ENCODE results near the gene CTCFL. TPM values are rescaled to one million over a fixed set of nuclear protein-coding genes. Genes with fewer than 3 reads are reported as not detected.

CTCFL gene
- polyA plus RNA-seq, 1 donor, result 2.8 TPM

DNA sequence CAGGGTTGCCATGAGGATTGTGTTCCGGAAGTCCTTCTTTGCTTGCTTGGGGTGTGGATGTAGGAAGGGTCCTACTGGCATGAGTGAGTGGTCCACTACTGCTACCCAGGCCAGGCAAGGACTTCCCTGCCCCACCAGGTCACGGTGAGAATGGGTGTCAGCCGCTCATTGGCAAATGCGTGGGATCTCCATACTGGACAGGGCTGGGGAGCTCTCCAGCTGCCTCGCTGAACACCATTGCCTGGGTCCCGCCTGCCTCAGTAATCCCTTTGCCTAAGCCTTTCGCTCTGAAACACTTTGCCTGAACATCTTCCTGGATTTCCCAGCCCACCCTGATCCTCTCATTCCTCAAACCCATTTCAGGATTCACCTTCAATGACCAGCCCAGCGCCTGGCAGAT, 59.5 kb downstream of the CTCFL start:
- DNase-seq, result no peak

DNA sequence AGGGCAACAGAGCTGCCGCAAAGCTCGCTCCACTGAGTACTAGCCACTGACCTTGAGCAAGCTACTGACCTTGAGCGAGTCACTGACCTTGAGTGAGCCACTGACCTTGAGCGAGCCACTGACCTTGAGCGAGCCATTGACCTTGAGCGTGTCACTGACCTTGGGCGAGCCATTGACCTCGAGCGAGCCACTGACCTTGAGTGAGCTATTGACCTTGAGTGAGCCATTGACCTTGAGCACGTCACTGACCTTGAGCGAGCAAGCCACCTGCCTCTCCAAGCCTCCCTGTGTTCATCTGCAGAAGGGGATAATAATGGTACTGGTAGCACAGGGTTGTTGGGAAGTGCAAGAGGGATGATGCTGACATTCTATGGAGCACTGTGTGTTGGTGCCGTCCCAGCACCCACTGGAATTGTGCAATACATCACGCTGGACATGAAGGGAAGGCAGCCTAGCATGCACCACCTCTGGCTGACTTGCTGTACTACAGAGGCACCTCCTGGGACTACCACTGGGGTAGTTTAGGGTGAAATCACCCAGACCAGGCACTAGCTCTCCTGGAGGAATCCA, 60.2 kb downstream of the CTCFL start:
- no peak for DNase-seq

DNA sequence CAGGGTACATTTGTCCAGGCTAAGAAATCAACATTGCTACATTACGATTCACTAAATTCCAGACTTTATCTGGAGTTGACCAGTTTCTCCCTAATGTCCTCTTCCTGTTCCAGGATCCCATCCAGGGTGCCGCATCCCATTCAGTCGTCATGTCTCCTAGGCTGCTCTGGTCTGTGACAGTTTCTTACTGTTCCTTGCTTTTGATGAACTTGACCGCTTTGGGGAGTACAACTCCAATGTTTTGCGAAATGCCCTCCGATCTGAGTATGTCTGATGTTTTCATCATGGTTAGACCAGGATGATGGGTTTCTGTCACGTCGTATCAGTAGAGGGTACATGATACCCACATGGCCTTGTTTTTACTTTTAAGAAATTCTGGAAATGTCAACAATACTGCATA, 62.2 kb downstream of the CTCFL start:
- DNase-seq, result no peak

DNA sequence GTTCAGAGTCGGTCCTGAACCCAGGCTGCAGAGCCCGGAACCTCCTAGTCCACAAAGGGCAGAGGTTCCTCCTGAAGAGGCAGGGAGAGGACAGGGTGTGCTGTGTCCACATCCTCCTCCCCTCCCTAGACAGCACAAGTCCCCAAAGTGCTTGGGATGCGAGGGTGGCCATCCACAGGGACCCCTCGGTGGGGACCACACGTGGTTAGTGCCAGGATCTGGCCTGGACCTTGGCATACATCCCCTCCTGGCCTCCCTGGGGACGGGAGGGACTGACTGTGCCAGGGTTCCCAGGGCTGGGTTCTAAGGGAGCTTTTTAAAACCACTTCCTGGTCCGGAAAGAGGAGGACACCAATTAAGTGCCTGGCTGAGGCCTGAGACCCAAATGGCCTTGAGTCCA, 63.2 kb downstream of the CTCFL start:
- DNase-seq, result no peak

DNA sequence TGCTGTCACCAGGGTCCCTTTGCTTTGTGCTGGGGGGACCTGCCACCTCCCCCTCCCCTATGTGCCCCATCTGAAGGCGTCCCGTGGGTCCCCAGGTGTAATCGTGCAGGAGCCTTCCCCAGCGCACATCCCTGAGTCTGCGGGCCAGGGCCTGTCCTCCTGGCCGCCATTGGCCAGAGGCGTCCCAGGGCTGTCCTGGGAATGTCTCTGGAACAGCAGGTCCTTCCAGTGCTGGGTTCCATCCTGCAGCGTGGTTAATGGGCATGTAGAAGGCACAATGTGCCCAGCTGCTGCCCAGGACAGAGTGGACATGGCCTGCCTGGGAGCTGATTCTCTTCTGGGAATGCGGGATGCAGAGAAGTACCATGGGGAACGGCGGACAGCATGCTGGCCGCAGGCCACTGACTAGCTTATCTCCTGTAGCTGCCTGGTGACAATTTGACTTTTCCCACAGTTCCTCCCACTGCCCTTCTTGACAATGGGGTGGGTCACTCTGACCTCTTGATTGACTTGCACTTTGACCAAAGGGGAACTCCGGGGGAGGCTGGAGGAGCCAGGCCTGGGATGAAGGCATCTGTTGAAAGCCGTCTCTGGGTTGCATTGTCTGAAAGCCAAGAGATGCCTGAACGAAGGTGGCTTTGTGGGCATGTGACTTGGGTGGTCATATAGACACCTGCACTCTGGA, 64.0 kb downstream of the CTCFL start:
- no peak for DNase-seq

DNA sequence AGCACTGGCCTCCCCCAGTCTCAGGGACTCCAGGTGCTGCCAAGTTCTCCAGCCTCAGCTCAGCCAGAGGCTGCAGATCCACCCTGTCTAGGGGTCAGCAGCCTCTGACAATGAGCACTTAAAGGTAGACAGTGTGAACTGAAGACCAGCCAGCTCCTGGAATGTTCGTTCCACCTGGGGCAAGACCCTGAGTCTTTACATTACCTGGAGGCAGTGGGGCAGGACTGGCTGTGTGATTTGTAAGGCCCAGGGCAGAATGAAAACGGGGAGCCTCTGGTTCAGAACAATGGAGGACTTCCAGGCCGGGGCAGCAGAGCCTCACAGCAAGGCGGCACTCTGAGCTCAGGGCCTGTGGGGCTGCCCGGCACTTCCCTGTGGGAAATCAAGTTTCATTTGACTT, 65.0 kb downstream of the CTCFL start:
- no peak for DNase-seq

DNA sequence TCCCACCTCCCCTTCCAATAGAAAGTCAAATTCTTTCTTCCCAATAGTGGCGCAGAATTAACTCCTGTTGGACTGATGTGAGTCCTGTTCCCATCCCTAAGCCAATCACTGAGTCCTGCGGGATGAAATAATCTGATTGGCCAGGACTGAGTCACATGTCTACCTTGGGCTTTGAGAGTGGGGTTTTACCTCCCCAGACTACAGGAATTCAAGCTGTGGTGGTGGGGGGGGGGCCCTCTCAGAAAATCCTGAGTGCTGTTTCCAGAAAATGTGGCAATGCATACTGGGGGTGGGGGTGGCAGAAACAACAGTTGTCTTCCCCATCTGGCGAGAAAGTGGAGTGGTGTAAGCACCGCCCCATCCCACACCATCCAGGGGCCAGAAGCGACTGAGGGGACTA, 65.7 kb downstream of the CTCFL start:
- DNase-seq, result no peak

DNA sequence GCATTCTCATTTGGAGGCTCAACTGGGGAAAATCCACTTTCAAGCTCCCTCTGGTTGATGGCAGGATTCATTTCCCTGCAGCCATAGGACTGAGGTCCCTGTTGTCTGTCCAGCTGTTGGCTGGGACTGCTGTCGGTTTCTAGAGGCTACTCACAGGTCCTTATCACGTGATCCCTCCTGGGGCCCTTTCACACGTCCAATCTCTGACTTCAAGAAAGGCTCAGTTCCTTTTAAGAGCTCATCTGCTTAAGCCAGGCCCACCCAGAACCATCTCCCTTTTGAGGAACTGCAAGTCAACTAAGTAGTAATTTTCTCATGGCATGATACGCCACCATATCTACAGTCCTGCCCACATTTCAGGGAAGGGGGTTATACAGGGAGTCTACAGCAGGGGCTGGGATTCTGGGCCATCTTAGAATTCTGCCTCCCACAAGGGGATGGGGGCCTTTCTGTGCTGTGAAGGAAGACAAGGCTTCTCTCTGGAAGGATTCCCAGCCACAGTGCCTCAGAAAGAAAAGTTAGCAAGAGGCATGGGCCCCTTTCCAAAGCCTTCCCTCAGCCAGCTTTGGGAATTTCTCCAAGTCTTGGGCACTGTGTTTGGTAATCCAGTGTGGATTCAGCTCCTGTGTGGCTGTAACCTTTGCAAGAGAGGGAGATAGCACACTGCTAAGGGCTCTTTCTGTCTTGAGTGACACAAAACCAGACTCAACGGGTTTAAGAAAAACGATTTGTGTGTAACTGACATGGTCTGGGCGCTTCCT, 66.4 kb downstream of the CTCFL start:
- DNase-seq, result no peak

DNA sequence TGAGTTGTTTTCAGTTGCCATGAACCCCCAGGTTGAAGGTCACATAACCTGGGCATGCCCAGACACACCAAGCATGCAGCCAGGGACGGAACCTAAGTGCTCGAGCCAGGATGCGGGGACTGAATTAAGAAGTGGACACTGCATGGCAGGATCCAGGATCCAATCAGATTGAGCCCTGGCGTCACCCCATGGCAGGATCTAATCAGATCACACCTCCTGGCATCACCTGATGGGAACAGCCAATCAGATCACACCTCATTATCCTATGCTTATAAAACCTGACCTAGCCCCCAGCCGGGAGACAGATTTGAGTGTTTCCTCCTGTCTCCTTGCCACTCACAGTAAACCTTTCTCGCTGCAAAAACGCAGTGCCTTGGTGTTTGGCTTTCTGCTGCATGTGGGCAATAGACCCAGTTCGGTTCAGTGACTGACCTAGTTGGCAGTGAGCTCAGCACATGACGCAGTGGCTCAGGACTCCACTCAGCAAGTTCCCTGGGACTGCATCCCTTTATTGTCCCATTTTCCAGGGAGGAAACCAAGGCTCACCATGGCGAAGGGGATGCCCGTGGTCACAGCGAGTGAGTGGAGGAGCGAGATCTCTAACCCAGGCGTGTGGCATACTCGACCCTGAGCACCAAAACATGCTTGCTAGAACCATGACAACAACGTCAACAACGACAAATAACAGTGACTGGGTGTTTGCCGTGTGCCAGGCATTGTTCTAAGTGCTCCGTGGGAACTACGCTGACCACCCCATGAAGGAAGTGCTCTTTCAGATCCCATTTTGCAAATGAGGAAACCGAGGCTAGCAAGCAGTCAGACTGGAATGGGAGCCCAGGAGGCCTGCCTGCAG, 67.5 kb downstream of the CTCFL start:
- DNase-seq, result no peak

DNA sequence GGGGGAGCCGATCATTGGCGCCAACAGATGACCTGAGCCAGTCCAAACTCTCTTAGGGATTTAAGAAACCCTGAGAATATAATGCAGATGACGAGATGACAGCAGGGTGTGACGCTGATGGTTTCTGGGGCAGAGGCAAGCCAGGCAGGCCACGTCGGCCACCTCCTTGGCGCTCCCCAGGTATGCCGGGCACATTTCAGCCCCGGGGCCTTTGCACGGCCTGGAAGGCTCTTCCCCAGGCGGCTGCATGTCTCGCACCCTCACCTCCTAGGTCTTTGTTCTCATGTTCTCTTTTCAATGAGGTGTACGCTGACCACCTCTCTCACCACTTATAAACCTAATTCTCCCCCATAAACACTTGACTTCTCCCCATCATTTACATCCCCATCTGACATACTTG, 68.8 kb downstream of the CTCFL start:
- DNase-seq, result no peak

DNA sequence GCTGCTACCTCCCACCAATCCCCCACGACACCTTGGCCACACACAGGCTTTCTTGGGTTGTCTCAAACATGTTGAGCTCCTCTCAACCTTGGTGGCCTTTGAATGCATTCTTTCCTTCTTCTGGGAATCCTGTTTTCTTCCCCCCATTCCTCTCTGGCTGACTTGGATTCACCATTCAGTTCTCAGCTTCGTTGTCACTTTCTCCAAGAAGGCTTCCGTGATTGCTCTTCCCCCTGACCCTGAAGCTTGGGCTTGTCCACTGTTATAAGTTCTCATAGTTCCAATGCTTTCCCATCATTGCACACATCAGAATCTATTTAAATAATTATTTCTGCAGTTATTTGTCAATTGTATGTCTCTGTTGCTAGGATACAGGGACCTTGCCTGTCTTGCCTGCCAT, 69.6 kb downstream of the CTCFL start:
- no peak for DNase-seq

DNA sequence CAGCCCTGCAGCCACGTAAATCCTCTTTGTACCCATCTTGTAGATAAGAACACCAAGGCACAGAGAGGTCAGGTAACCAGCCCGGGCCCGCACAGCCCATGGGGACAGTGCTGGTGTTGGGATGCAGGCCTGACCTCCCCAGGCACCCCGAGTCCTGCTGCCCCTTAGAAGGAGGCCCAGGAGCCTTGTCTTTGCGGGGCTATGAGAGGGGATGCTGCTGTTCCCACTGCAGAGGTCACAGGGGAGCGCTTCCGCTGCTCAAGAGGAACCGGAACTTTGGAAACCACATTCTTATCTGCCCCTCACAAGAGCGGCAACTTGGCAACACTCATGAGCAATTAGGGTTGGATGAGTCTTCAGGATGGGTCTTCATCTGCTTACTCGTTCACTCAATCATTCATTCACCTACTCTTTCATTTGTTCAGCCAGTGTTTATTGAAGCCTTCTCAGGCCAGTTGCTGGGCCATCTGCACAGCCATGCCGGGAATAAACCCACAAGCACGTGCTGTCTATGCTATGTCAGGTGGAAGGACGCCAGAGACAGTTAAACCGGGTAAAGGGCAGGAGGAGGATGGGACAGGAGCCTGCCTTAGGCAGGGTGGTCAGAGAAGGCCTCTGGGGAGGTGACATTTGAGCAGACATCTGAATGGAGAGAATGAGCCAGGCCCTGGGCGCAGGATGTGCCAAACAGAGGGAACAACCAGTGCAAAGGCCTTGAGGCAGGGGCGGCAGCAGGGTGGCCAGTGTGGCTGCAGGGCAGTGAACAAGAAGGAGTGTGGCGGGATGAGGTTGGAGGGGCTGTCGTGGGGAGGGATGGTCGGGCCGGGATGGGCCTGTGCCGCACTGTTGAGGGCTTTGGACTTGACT, 72.9 kb downstream of the CTCFL start:
- DNase-seq, result no peak

DNA sequence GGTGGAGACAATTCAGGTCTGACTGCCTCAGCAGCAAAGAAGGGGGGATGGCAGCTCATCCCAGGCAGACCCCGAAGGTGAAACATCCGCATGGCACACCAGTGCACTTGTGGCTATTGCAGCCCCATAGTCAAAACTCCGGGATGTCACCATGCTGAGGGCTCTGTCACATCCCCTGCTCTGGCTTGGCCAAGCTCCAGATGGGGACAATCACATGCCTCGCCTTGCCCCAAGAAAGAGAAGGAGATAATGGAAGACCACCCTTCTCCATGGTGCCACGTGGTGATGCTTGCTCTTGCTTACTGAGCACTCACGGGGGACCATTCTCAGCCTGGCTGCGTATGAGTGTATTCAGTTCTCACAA, 73.5 kb downstream of the CTCFL start:
- no peak for DNase-seq

DNA sequence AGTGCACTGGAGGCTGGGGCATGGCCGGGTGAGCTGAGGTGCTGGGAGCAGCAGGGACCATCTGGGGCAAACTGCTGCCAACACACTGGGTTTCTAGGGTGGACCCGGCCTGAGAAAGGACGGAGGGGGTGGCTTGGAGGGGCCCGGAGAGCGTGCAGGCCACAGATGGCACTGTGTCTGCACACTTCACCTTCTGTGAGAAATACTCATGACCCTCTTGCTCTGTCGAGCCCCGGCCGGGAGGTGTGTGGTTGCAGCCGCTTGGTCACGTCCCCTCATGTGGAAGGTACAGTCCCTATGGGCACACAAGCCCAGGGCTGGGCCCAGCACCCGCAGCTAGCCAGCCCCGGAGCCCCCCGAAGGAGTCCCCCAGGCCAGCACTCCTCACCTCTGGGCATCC, 74.0 kb downstream of the CTCFL start:
- DNase-seq, result no peak

DNA sequence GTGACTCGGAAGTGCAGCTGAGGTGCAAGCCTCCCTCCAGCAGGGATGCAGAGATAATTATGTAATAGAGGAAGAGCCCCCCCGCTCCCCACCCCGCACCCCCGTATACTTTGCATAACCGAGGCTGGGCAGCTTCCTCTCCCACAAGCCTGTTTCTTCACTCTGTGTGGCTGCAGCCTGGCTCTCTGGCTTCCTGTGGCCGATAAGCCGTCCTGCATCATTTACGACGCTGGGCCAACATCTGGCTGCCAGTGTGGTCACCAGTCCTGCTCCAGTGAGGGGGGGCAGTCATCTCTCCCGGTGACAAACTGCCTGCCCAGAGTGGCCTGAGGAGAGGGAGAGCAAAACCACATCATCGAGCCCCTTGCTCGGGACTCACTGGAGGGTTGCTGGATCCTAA, 74.5 kb downstream of the CTCFL start:
- no peak for DNase-seq

DNA sequence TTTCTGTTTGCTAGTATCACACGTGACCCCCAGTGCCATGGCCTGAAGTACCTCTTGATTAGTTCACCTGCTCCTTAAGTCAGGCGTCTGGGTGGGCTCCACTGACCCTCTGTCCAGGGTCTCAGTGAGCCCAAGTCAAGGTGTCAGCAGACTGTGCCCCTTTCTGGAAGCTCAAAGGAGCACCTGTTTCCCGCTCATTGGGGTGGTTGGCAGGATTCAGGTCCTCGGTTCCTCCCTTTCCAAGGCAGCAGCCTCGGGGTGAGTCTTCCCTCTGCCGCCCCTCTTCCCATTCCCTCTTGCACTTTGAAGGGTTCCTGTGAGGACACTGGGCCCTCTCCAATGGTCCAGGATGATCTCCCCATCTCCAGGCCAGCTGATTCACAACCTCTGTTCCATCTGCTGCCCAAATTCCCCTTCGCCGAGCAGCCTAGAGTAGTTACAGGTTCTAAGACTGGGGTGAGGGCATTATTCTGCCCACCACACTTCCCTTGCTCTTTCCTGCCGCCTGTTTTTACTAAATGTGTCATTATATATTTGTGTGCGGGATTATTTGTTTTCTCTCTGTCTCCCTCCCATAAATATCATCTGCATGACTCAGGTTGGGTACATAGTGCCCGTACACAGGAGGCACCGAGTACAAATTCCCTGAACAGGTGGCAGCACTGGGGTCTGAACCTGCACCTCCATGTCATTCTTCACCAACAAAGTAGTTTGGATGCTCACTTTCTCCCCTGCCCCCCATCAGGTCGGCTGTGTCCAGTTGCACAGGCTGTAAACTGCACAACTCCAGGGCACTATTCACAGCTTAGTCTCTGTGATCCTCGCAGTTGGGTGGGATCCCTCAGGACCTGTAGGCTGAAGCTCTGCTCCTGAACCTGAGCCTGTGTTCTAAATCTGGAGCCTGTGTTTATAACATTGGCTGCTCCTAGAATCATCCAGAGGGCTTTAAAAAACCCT, 75.3 kb downstream of the CTCFL start:
- no peak for DNase-seq

DNA sequence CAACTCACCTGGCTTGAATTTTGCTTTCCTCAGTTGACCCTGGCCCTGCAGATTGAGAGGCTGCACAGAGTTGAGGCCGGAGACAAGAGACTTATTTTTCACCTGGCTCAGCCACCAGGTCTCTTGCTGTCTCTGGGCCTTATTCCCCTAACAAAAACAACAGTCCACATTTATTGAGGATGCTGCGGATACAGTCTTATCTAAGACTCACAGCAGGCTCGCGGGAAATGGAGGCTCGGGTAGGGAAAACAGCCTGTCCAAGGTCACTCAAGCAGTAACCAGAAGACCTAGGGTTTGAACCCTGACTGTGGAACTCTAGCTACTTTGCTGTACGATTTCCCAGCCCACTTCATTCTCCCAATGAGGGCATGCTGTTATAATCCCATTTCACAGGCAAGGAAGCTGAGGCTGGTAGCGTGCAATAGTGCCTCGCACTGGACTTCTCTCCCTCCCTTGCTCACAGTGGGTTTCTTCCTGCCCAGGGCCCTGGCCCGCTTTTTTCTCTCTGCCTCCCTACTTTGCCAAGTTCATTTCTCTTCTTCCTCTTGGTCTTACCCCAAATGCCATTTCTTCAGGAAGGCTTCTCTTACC, 76.1 kb downstream of the CTCFL start:
- DNase-seq, result no peak
